WI38 (cell line): ENCODE data around the gene RALY.

Experiments used
- H3K4me3 ChIP-seq: 2 replicates; pipeline ENCODE4 v1.5.1; 2011; ENCODE audit warnings: low read depth, mild to moderate bottlenecking, control low read depth, low read length
- TF ChIP-seq, protein P1 (sequence below): IDR thresholded peaks from 2 replicates; pipeline ENCODE4 v1.5.1; 2012; ENCODE audit warnings: low read depth, mild to moderate bottlenecking, control low read depth, low read length

Gene RALY

DNA sequence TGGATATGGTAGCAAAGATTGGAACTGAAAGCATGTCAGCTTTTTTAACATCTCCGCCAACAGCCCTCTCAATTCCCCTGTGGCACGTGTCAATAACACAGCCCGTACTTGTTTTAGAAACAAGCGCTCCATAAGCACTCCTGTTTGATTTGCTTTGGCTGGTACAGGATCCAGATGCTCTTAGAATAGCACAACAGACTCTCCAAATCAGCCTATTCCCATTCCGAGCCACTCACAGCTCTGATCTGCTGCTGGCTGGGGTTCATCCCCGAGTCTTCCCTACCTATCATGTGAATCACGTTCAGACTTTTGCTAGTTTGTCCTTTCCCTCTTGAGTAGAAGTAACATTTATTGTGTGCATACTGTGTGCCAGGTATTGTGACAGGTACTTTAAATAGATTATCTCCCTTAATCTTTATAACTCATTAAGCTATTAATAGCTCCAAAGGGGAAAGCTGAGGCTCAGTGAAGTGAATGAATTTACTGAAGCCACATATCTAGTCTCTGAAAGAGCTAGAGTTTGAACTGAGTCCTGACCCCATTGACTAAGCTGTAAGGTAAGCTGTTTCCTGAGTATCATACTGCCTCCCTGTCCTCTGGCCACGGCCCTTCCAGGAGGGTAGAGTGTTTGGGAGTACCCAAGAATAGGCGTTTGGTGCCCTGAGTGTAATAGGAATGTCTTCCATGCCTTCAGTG lies 46.7 kb downstream of the RALY start:
- TF ChIP-seq, protein P1, sequence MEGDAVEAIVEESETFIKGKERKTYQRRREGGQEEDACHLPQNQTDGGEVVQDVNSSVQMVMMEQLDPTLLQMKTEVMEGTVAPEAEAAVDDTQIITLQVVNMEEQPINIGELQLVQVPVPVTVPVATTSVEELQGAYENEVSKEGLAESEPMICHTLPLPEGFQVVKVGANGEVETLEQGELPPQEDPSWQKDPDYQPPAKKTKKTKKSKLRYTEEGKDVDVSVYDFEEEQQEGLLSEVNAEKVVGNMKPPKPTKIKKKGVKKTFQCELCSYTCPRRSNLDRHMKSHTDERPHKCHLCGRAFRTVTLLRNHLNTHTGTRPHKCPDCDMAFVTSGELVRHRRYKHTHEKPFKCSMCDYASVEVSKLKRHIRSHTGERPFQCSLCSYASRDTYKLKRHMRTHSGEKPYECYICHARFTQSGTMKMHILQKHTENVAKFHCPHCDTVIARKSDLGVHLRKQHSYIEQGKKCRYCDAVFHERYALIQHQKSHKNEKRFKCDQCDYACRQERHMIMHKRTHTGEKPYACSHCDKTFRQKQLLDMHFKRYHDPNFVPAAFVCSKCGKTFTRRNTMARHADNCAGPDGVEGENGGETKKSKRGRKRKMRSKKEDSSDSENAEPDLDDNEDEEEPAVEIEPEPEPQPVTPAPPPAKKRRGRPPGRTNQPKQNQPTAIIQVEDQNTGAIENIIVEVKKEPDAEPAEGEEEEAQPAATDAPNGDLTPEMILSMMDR: no peak
- no peak overlapping the region for H3K4me3 ChIP-seq

DNA sequence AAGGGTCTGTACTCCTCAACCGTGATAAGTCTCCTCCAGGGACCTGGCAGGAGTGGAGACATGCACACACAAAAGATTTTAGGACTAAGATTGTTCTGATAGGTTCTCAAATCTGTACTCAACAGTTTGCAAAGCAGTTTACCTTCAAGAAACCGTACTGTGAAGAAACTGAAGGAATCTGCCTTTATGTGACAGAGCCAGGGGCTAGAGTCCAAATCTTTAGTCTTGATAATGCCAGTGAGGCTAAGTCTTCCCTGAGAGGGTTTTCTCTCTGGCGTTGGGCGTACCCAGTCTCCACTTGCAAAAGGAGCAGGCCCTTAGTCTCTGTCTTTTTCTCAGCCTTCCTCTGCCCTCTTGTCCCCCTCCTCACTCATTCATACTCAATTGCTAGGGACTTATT lies 47.5 kb downstream of the RALY start:
- TF ChIP-seq, protein P1: no peak
- H3K4me3 ChIP-seq: no peak overlapping the region

DNA sequence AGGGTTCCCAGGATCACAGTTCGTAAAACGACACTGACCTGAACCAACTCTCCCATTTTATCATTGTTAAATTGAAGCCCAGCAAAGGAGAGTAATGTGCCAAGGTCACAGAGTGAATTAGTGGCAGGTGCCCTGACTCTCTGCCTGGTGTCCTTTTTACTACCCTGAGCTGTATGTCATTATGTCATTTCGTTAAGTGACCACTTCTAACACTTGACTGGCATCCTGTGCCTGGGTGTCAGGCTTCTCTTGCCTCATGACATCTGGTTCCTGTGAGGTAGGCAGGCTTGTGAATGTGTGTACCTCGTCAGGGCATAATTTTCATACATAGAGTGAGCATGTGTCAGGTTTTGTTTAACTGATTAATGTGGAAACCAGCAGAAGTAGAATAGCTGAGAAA lies 48.6 kb downstream of the RALY start:
- no peak overlapping the region for H3K4me3 ChIP-seq
- TF ChIP-seq, protein P1: no peak

DNA sequence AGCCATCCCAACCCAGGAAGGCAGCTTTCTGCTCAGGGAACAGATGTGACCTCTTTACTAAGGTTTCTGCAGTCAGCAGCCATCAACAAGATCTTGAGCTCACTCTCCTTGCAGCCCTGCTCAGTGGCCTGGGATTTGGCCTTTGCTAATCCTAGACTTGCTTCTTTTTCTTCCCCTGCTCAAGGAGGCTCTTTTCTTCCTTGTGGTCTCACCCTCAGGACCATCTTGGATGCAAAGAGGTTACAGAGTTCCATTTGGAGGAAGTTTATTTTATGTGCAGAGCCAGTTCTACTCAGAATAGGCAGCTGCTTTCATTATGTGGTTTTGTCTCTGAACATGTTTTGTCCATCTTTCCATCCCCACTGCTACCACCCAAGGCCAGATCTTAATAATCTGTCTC lies 49.3 kb downstream of the RALY start:
- TF ChIP-seq, protein P1: no peak

DNA sequence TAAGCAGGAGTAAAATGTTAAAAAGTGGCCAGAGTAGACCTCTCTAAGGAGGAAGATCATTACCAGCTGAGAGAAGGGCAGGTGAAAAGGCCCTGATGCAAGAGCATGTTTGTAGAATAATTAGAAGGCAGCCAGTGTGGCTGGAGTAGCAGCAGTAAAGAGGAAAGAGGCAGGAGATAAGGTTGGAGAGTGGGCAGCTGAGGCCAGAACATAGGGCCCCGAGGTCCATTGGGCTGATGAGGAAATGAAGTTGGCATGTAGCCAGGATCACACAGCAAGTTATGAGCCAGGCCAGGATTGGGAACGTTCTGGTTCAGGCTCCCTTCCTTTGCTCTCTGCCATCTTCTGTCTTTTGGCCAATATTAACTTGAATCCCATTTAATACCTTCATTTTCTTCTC lies 51.6 kb downstream of the RALY start:
- no peak overlapping the region for H3K4me3 ChIP-seq
- TF ChIP-seq, protein P1: no peak

More for the DNA sequence above, 49.3 kb downstream of the RALY start:
- no peak overlapping the region for H3K4me3 ChIP-seq

DNA sequence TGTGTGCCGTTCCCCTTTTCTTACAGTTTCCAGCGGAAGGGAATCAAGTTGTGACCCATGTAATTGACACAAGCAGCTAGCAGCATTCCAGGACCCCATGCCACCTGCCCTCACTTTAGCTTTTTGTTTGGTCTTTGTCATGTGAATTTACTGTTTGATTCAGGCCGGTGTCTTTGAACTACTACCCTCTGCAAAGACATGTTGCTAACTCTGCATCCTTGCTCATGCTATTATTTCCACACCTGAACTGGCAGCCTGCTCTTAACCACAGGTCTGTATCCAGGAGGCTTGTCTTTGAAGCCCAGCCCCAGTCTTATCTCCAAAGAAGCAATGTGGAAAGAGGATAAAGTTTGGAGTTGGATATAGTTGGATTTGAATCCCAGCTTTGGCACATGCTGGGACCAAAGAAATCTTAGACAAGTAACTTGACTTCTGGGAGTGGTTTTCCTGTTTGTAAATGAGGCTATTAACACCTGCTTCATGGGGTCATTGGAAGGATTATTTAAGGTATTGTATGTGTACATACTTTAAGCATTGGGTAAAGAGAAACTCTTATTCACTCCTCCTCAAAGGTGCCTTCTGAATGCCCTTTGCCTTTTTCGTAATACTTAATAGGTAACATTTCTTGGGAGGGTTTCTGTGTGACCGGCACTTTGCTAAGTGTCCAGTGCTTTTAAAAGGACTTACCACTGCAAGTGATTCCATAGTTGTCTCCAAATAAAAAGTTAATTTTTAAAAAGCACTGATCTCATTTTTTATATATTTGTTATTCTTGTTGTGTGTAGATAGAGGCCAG lies 52.4 kb downstream of the RALY start:
- H3K4me3 ChIP-seq: no peak overlapping the region
- TF ChIP-seq, protein P1: no peak
